ENCODE measurements around the gene MSLN.

MSLN gene

DNA sequence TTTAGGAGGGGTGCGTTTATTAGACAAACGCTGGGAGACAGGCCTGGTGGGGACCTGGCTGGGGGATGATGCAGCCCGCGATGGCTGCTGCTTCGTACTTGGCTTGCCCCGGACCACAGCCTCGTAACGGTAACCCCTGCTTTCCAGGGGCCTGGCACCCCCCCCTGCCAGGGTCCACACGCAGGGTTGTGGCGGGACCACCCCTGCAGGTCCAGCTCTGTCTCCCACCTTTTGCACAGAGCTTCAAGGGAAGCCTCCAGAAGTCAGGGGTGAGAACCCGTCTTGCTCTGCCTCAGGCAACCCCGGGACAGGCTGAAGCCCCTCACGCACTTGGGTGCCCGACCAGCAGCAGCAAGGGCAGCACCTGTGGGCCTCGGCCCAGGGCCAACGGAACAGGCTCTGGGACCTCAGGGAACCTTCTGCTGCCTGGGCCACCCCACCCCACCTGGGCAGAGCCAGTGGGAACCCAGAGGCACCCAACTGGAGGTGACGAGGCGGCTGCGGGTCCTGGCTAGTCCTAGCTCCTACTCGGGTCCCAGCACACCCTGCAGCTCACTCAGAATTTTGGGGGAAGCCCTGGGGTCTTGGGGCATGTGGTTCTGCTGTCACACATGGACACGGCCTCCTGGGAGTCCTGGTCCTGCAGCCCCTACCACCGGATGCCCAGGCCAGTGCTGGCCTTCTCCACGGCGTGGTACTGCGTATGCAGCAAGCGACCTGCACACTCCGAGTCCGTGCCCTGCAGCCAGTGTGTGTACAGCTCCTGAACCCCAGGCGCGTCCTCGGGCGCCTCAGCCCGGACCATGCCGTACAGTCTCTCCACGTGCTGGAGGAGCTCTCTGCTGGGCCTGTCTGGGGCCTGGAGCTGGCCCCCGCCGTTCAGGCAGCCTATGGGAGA lies 30.5 kb upstream of the MSLN start:
- H3K36me3 ChIP-seq (ENCODE audit: control insufficient read depth, insufficient read depth, low read length), result peaks cover 24% of the 10 kb centered on the region
- no peaks in the 10 kb centered on the region for H3K9me3 ChIP-seq (ENCODE audit: control insufficient read depth, low read length)
- H3K4me1 ChIP-seq (ENCODE audit: control insufficient read depth, insufficient read depth, low read length, poor library complexity, severe bottlenecking), result peaks cover 4% of the 10 kb centered on the region
- no peak overlapping the region for H3K27ac ChIP-seq (ENCODE audit: low read depth, low read length, severe bottlenecking)
- H3K4me3 ChIP-seq (ENCODE audit: extremely low read depth, insufficient read depth, low read length, poor library complexity, severe bottlenecking), result no peak overlapping the region
- WGBS, 2 experiments (ENCODE audit: insufficient coverage in 2 of 2), result 93% methylated on average over 35 to 37 of the region's 37 CpGs

DNA sequence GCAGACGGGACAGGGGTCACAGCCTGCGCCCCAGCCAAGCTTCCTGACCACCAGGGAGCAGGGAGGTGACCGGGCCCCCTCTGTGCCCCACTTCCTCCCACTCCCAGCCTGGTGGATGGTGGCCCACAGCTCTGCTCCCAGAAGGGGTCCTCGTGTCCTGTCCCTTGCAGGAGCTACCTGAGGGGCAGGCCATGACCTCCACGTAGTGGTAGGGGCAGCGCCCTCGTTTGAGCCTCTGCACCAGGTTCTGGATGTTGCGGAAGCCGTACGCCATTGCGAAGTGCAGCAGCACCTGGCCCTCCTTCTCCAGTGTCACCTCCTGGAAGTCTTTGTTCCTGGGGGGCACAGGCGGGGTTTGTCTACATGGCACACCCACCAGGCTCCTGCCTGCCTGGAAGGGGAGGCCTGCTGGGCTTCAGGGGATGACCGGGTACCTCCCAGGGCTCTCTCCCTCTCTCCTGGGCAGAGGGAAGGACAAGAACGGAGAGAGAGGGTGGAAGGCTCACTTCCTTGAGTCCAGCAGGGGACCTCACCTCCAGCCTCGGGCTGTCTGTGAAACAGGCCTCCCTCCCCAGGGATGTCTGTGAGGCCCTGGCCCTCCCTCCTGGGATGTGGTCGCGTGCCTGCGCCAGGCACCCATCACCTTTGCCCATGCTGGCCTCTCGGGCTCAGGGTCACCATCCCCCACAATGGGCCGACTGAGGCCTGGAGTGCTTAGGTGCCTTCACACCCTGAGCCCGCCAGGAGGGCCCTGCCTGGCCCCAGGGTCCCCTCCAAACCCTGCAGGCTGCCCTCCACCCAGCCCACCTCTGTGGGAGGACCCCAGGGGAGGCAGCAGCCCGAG lies 29.6 kb upstream of the MSLN start:
- peaks cover 4% of the 10 kb centered on the region for H3K4me1 ChIP-seq (ENCODE audit: control insufficient read depth, insufficient read depth, low read length, poor library complexity, severe bottlenecking)
- H3K4me3 ChIP-seq (ENCODE audit: extremely low read depth, insufficient read depth, low read length, poor library complexity, severe bottlenecking), result no peak overlapping the region
- H3K9me3 ChIP-seq (ENCODE audit: control insufficient read depth, low read length), result no peaks in the 10 kb centered on the region
- no peak overlapping the region for H3K27ac ChIP-seq (ENCODE audit: low read depth, low read length, severe bottlenecking)
- WGBS, 2 experiments (ENCODE audit: insufficient coverage in 2 of 2), result 88 to 93% methylated on average over 18 to 19 of the region's 22 CpGs
- H3K36me3 ChIP-seq (ENCODE audit: control insufficient read depth, insufficient read depth, low read length), result peaks cover 31% of the 10 kb centered on the region

DNA sequence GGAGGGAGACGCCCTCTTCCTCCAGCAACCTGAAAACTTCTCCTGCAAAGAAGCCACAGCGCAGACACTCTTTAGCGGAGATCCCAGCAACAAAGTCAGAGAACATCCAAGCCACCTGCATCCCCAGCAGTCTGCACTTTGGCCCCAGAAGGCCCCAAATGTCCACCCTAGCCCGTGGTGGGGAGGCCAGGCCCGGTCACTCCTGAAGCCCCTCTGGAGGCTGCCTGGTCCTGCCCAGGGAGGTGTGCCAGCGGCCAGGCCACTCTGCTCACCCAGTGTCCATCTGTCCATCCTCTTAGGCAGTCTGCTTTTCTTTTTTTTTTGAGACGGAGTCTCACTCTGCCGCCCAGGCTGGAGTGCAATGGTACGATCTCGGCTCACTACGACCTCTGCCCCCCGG lies 28.2 kb upstream of the MSLN start:
- Histone ChIP-seq H3K36me3 (ENCODE audit: control insufficient read depth, insufficient read depth, low read length) (peaks cover 44% of the 10 kb centered on the region), H3K9me3 (ENCODE audit: control insufficient read depth, low read length) (no peaks in the 10 kb centered on the region), H3K4me1 (ENCODE audit: control insufficient read depth, insufficient read depth, low read length, poor library complexity, severe bottlenecking) (peaks cover 4% of the 10 kb centered on the region), H3K27ac (ENCODE audit: low read depth, low read length, severe bottlenecking) (no peak overlapping the region), H3K4me3 (ENCODE audit: extremely low read depth, insufficient read depth, low read length, poor library complexity, severe bottlenecking) (no peak overlapping the region)
- WGBS, 2 experiments (ENCODE audit: insufficient coverage in 2 of 2), result 96 to 97% methylated on average over 11 to 12 of the region's 12 CpGs

DNA sequence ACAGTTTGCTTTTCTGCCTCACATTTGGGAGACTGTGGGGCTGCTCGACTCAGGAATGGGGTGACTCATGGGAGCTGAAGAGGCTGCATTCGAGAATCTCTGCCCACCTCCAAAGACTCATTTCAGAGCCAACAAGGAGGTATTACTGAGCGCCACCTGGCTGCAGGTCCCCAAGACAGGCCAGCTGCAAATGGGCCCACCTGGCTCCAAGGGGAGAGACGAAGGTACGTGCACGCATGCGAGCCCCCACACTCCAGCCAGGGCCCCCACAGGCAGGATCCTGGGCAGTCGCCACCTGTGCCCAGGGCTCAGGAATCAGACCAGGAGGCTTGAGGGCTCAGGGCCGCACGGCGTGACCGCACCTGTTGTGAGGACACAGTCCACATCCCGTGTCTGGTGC lies 27.6 kb upstream of the MSLN start:
- no peak overlapping the region for H3K27ac ChIP-seq (ENCODE audit: low read depth, low read length, severe bottlenecking)
- no peak overlapping the region for H3K4me3 ChIP-seq (ENCODE audit: extremely low read depth, insufficient read depth, low read length, poor library complexity, severe bottlenecking)
- peaks cover 50% of the 10 kb centered on the region for H3K36me3 ChIP-seq (ENCODE audit: control insufficient read depth, insufficient read depth, low read length)
- 91 to 92% methylated on average over 13 of the region's 13 CpGs for WGBS, 2 experiments (ENCODE audit: insufficient coverage in 2 of 2)
- no peaks in the 10 kb centered on the region for H3K4me1 ChIP-seq (ENCODE audit: control insufficient read depth, insufficient read depth, low read length, poor library complexity, severe bottlenecking)
- H3K9me3 ChIP-seq (ENCODE audit: control insufficient read depth, low read length), result no peaks in the 10 kb centered on the region

DNA sequence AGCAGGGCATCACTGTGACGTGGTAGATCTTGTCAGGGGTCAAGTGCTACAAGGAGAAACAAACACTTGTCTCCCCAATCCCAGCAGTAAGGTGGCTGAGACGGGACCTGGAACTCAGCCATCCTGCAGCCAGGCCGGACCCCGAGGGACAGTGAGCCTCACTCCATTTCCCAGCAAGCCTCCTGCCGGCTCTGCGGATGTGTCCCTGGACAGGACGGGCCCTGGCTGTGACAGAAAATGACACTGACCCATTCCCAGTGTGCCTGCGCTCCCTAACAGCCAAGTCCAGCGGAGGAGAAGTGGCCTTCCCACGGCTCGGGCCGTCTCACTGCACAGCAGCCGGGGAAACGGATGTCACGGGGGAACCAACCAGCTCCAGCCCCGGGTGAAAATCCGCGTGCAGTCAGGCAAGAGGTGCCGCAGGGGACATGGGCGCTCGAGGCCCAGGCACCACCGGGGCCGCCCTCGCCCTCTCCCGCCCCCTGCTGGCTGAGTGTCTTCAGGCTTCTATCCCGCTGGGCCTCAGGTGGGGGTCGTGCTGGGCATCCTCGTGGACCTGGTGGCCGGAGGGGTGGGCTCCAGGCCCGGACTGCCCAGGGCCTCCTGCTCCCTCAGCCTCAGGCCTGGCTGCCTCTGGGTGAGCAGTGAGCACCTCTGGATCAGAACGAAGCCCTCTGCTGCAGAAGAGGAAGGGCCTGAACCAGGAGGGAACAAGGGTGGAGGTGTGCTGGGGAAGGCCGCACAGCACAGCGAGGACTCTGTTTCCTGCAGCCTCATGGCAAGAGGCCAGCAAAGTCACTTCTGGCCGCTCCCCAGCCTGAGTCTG lies 26.9 kb upstream of the MSLN start:
- H3K4me1 ChIP-seq (ENCODE audit: control insufficient read depth, insufficient read depth, low read length, poor library complexity, severe bottlenecking), result no peaks in the 10 kb centered on the region
- WGBS, 2 experiments (ENCODE audit: insufficient coverage in 2 of 2), result 86 to 87% methylated on average over 33 to 34 of the region's 34 CpGs
- peaks cover 55% of the 10 kb centered on the region for H3K36me3 ChIP-seq (ENCODE audit: control insufficient read depth, insufficient read depth, low read length)
- H3K9me3 ChIP-seq (ENCODE audit: control insufficient read depth, low read length), result no peaks in the 10 kb centered on the region
- H3K4me3 ChIP-seq (ENCODE audit: extremely low read depth, insufficient read depth, low read length, poor library complexity, severe bottlenecking), result no peak overlapping the region
- H3K27ac ChIP-seq (ENCODE audit: low read depth, low read length, severe bottlenecking), result no peak overlapping the region

DNA sequence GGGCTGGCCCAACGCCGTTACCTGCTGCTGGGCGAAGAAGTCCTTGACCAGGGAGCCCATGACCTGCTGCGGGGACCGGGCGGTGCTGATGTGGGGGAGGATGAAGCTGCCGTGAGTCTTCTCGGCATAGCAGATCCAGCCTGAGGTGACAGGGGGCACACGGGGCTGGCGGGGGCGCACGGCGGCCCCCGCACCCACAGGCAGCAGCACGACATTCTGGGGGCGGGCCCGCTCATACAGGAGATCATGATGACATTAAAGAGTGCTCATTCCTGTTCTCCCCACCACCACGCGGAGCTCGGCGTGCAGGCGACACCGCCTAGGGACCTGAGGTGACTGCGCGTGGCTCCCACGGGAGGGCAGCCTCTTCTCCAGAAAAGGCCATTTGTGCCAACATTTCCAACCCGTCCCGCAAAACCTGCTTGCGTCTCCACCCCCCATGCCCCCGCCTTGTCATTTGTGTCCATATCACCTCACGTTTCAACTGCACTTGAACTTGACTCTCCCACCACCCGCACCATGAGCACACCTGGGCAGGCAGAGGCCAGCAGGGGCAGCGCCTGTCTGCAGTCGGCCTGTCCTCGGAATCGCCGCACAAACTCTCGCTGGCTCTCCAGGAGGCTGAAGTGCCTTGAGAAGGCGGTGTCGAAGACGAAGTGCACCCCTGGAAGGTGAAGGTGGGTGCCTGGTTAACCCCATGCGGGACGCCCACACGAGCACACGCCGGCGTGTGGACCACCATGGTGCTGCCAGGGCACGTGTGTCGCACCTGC lies 26.1 kb upstream of the MSLN start:
- H3K4me1 ChIP-seq (ENCODE audit: control insufficient read depth, insufficient read depth, low read length, poor library complexity, severe bottlenecking), result no peaks in the 10 kb centered on the region
- H3K36me3 ChIP-seq (ENCODE audit: control insufficient read depth, insufficient read depth, low read length), result peaks cover 62% of the 10 kb centered on the region
- 94 to 95% methylated on average over 42 to 48 of the region's 49 CpGs for WGBS, 2 experiments (ENCODE audit: insufficient coverage in 2 of 2)
- no peaks in the 10 kb centered on the region for H3K9me3 ChIP-seq (ENCODE audit: control insufficient read depth, low read length)
- H3K4me3 ChIP-seq (ENCODE audit: extremely low read depth, insufficient read depth, low read length, poor library complexity, severe bottlenecking), result no peak overlapping the region
- no peak overlapping the region for H3K27ac ChIP-seq (ENCODE audit: low read depth, low read length, severe bottlenecking)

DNA sequence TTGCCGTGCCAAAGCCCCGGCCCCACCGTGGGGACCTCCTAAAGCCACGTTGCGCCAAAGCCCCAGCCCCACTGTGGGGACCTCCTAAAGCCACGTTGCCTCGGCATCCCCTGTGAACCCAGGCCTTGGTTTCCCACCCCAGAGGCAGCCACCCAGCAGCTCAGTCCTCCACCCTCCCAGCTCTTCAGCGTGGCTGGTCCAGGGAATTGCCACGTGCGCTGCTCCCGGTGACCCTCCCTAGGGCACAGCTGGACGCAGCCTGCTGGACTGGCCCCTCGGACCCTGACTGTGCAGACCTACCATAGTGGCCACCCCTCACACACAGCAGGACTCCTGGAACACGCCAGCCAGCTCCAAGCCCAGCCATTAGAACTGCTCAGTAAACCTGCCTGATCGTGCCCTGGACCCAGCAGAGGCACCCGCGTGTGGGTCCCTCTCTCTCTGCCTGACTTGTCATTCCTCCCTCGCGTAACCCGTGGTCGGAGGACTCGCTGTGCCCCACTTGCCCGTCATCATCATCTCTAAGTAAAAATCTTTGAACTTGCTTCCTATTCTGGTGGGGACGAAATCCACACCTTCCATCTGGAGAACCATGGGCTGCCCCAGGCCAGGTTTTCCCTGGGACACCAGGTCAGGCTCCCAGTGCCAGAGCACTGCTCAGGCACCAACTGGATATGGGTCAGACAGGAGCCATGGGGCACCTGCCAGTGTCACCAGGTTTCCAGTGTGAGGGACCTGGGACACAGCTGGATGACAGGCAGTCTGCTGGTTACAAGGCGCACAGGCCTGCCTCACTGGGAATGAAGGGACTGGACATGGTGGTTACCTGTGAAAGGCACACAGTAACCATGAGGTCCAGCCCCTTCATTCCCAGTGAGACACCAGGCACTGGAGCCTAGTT lies 25.3 kb upstream of the MSLN start:
- no peaks in the 10 kb centered on the region for H3K4me1 ChIP-seq (ENCODE audit: control insufficient read depth, insufficient read depth, low read length, poor library complexity, severe bottlenecking)
- H3K27ac ChIP-seq (ENCODE audit: low read depth, low read length, severe bottlenecking), result no peak overlapping the region
- 93 to 96% methylated on average over 21 to 25 of the region's 25 CpGs for WGBS, 2 experiments (ENCODE audit: insufficient coverage in 2 of 2)
- peaks cover 62% of the 10 kb centered on the region for H3K36me3 ChIP-seq (ENCODE audit: control insufficient read depth, insufficient read depth, low read length)
- H3K4me3 ChIP-seq (ENCODE audit: extremely low read depth, insufficient read depth, low read length, poor library complexity, severe bottlenecking), result no peak overlapping the region
- H3K9me3 ChIP-seq (ENCODE audit: control insufficient read depth, low read length), result no peaks in the 10 kb centered on the region

DNA sequence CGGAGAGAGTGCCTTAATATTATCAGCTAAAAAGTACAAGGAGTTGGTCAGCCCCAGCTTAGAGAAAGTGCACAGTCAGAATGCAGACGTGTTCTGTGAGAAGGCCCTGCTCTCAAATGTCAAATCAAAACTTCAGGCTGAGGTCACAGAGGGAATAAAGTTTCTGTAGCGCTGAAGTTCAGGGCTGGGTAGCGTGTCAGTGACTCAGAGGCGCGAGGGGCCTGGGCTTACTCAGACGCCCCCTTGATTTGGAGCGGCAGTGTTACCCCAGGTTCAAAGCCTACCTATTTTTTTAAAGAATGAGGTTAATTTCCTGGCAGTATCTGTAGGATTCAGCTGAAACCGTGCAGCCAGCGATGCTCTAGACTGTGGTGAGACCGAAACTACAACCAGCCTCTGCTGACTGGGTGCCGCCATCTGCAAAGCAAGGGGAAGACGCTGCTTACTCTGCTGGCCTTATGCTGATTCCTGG lies 24.5 kb upstream of the MSLN start:
- Histone ChIP-seq H3K27ac (ENCODE audit: low read depth, low read length, severe bottlenecking) (no peak overlapping the region), H3K36me3 (ENCODE audit: control insufficient read depth, insufficient read depth, low read length) (peaks cover 57% of the 10 kb centered on the region), H3K4me3 (ENCODE audit: extremely low read depth, insufficient read depth, low read length, poor library complexity, severe bottlenecking) (no peak overlapping the region), H3K4me1 (ENCODE audit: control insufficient read depth, insufficient read depth, low read length, poor library complexity, severe bottlenecking) (no peaks in the 10 kb centered on the region), H3K9me3 (ENCODE audit: control insufficient read depth, low read length) (no peaks in the 10 kb centered on the region)
- WGBS, 2 experiments (ENCODE audit: insufficient coverage in 2 of 2), result 97 to 98% methylated on average over 13 of the region's 13 CpGs

- Histone ChIP-seq H3K36me3 (ENCODE audit: control insufficient read depth, insufficient read depth, low read length) (peaks cover 51% of the 10 kb centered on the region), H3K27ac (ENCODE audit: low read depth, low read length, severe bottlenecking) (no peak overlapping the region), H3K9me3 (ENCODE audit: control insufficient read depth, low read length) (no peaks in the 10 kb centered on the region), H3K4me3 (ENCODE audit: extremely low read depth, insufficient read depth, low read length, poor library complexity, severe bottlenecking) (no peak overlapping the region), H3K4me1 (ENCODE audit: control insufficient read depth, insufficient read depth, low read length, poor library complexity, severe bottlenecking) (no peaks in the 10 kb centered on the region)
- 95 to 96% methylated on average over 29 of the region's 29 CpGs for WGBS, 2 experiments (ENCODE audit: insufficient coverage in 2 of 2)
These were observed 23.5 kb upstream of the MSLN start for GRCh38 chr16:736936-737481.
